Measurements from ENCODE around the gene PEX26.
"Not testable (repeated sequence)": the region's sequence is repeated elsewhere in the genome, so short reads cannot be mapped to it uniquely, and the experiment has no call there.

Gene PEX26

GRCh38 chr22:18056161-18056666 lies 21.6 kb upstream of the PEX26 start:
- DNase-seq, result peak in 49 of 56 donors; percentile 17 to 79 (median 52)

DNA sequence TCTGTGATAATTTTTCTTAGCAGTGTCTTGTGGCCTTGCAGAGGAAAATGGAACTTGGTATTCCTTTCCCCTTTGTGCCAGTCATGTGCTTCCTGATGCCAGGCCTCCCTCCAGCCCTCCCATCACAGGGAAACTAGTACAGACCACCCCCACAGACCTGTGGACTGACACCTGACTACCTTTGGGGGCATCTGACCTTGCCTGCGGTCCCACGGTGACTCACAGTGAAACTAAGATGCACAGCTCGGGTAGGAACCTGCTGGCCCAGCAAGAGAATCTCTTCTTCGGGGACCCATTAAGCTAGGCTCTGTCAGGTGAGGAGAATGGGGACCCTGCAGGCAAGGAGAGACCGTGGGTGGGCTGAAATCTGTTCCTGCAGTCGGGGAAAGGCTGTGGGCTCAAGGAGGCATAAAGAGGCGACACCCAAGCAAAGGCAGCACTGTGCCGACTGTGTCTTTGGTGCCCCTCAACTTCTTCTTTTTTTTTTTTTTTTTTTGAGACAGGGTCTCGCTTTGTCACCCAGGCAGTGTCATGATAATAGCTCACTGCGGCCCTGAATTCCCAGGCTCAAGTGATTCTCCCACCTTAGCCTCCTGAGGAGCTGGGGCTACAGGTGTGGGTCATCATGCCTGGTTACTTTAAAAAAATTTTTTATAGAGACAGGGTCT lies 20.8 kb upstream of the PEX26 start:
- peak in 11 of 56 donors; percentile 12 to 36 (median 16) for DNase-seq

- DNase-seq, result peak in 26 of 56 donors; percentile 2 to 83 (median 25)
These were observed 20.1 kb upstream of the PEX26 start for GRCh38 chr22:18057568-18058209.

- no peak for DNase-seq
These were observed 19.3 kb upstream of the PEX26 start for GRCh38 chr22:18058371-18059093.

DNA sequence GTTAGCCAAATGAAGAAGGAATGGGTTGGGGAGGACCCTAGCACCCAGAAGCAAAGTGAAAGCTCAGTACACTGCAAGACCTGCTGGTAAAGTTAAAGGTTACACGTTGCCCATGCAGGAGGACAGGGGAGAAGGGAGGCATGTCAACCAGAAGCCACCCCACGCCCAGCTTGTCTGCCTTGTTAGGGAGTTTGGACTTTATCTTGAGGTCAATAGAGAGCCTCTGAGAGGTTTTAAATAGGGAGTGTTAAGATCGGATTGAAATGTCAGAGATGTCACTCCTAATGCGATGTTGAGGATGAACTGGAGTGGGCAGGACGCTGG lies 18.7 kb upstream of the PEX26 start:
- no peak for DNase-seq

GRCh38 chr22:18059473-18059872 lies 18.3 kb upstream of the PEX26 start:
- DNase-seq, result no peak

DNA sequence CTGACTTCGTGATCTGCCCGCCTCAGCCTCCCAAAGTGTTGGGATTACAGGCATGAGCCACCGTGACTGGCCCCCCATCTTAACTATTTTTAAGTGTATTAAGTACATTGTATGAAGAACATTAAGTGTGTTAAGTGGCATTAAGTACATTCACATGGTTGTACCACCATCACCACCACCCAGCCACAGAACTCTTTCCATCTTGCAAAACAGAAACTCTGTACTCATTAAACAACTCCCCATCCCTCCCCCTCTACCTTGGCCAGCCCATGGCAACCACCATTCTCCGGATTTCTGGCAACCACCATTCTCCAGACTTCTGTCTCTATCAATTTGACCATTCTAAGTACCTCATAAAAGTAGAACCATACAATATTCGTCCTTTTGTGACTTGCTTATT lies 17.8 kb upstream of the PEX26 start:
- DNase-seq, result no peak

GRCh38 chr22:18060646-18061620 lies 16.9 kb upstream of the PEX26 start:
- no peak for DNase-seq

GRCh38 chr22:18062421-18062820 lies 15.4 kb upstream of the PEX26 start:
- no peak for DNase-seq

DNA sequence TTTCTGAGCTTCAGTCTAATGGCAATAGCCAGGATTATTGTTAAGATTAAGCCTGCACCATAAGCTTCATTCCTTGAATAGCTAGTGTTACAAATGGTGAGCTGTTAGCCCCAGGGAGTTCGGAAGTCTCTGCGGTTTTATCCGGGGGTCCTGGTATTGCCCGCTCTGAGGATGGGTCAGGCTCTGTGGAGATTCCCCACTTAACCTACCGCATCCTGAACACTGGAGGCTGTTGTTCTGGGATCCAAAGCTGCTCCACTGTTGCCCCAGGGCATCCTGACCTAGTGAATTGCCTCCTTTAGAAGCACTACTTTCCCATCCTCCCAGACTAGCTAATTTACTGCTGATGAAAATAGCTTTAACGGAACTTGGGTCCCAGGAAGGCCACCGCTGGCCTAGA lies 14.5 kb upstream of the PEX26 start:
- no peak for DNase-seq

DNA sequence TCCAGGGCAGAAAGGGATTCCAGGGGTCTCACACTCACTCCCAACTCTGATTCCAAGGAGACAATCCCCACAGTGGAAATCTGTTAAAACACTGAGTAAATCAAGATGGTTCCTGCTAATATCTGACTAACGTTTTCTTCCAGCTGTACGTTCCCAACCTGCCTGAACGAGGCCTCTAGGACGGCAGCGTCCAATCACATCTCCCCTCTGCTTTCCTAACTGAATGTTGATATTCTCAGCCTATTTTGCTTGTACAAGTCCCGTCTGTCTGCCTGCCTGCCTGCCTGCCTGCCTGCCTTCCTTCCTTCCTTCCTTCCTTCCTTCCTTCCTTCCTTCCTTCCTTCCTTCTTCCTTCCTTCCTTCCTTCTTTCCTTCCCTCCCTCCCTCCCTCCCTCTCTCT lies 14.1 kb upstream of the PEX26 start:
- not testable (repeated sequence) for DNase-seq

- DNase-seq, result no peak
These were observed 13.2 kb upstream of the PEX26 start for GRCh38 chr22:18064636-18065035.

DNA sequence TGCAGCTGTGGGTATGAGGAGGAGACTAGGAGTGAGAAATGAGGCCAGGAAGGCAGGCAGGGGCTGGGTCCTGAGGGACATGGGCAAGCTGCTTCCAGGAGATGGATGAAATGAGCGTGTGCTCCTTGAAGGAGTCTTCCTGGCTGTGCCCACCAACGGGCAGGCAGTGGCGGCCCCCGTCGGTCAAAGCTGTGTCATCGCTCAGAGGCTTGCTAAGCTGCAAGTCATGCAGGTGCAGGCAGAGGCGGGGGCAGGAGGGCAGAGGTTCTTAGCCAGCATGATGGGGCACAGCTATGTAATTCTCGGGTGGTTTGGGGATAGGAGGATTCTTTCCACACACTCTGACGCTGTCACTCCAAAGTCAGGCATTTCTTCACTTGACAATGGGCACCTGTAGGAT lies 12.5 kb upstream of the PEX26 start:
- no peak for DNase-seq

DNA sequence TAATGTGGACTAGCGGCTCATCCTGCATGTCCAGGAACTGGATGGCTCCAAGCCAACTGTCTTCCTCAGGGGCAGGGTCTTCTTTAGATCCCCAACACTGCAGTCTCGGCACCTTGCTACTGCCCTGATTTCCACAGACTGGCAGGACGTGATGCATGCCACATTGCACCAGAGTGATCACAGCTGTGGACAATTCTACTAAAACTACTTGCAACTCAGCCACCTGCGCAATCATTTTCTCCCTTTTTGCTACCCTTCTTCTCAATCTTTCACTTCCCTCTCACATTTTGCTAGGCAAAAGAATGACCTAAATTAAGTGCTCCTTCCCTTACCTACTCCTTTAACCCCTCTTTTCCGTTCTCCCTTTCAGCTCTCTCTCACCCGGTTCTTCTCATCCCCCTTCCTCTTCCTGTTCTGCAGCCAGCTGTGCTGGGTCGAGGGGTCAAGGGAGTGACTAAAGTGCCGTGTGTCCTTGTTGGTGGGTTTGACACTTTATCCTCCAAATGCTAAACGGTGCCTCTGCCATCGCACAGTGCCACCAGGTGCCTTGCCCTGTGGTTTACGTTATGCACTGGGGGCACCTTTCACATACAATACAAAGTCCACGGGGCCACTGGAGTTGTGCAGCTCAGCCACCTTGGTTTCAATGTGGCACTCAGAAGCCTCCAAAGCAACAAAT lies 11.5 kb upstream of the PEX26 start:
- no peak for DNase-seq

GRCh38 chr22:18067121-18067520 lies 10.7 kb upstream of the PEX26 start:
- DNase-seq, result no peak

- DNase-seq, result no peak
These were observed 10.0 kb upstream of the PEX26 start for GRCh38 chr22:18067548-18068341.

DNA sequence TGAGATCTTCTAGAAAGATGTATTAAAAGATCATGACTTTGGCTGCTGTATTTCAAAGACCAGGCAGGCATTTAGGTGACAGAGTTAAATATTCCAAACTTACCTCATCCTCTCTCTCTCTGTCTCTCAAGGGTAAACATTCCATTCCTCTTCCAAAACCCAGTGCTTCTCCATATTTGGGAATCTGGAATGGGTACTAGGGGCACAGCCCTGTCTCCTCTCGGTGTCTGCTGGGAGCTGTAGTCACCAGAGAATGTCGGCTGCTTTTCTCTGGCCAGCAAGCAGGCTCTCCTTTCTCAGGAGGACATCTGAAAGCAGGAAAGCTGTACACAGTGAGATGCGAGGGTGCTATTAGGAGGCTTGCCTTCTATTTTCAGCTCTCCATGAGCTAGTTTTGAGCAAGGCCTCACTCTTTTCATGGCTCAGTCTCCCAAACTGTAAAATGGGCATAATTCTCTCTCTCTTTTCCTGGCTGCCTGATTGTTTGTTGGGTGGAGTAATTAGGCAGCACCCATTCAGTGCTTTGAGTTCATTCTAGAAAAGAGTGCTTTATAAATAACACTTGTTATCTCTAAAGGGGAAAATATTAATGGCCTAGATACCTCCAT lies 9.3 kb upstream of the PEX26 start:
- no peak for DNase-seq

- DNase-seq, result no peak
These were observed 8.7 kb upstream of the PEX26 start for GRCh38 chr22:18069041-18069440.

DNA sequence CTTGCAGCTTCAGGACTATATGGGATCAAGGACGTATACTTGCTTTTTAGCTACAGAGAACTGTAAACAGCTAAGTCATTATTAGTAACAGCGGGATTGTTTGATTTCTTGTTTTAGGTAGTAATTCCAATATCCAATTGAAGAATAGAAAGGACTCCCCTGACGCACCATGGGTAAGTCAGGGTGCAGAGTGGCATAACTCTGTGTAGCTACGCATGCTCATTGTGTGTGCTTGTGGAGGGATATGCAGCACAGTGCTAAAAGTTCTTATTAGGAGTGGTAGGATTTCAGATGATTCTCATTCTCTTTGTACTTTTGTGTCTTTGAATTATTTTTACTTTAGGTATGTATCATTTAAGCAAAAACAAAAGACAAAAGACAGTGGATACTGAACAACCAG lies 7.7 kb upstream of the PEX26 start:
- no peak for DNase-seq
